ENCODE results near the gene PPFIBP2. TPM values are rescaled to one million over a fixed set of nuclear protein-coding genes. Genes with fewer than 3 reads are reported as not detected.

The PPFIBP2 gene
- total and polyA plus RNA-seq, 2 donors (not counting 1 experiment from before 2014, with no cell fraction given) = 22.3 to 175 TPM

- Histone ChIP-seq H3K27me3 (replicated peaks in 1 of 4; ENCODE audit: control extremely low read depth in 1 of 4, control insufficient read depth in 3 of 4, insufficient read depth in 4 of 4, low read length in 3 of 4) (no peaks in the 10 kb centered on the region), H3K9me3 (ENCODE audit: control extremely low read depth in 1 of 3, control insufficient read depth in 2 of 3, insufficient read depth in 1 of 3, low read length in 2 of 3) (no peaks in the 10 kb centered on the region), H3K27ac (ENCODE audit: low read length in 2 of 2) (peak overlapping the region; percentile 85 to 87), H2AFZ (ENCODE audit: insufficient read depth, low read depth, low read length, poor library complexity, severe bottlenecking) (peak overlapping the region; percentile 29), H4K20me1 (ENCODE audit: control insufficient read depth, insufficient read depth, low read length, poor library complexity, severe bottlenecking) (peaks cover 15% of the 10 kb centered on the region), H3K9ac (ENCODE audit: low read length) (peak overlapping the region; percentile 38), H3K4me1 (ENCODE audit: control insufficient read depth in 2 of 2, insufficient read depth in 2 of 2, low read length in 2 of 2) (peaks cover 75 to 97% of the 10 kb centered on the region in 2 donors), H3K79me2 (ENCODE audit: control insufficient read depth, insufficient read depth, low read length) (peaks cover 75% of the 10 kb centered on the region), H3K36me3 (replicated peaks in 1 of 2; ENCODE audit: control extremely low read depth in 1 of 2, control insufficient read depth in 1 of 2, extremely low read depth in 1 of 2, insufficient read depth in 2 of 2, low read length in 1 of 2) (no peaks in the 10 kb centered on the region), H3K4me2 (replicated peaks; ENCODE audit: low read depth, low read length, poor library complexity, severe bottlenecking) (peak overlapping the region; percentile 60), H3K4me3 (ENCODE audit: control extremely low read depth in 1 of 5, extremely low read depth in 1 of 5, insufficient read depth in 1 of 5, low read depth in 2 of 5, low read length in 4 of 5) (peak overlapping the region in 1 of 5 experiments; percentile 12)
- Mint-ChIP-seq H3K27me3 (no peaks in the 10 kb centered on the region), H3K4me1 (no peaks in the 10 kb centered on the region), H3K9me3 (ENCODE audit: insufficient read depth) (no peaks in the 10 kb centered on the region), H3K27ac (no peak overlapping the region), H3K4me3 (no peak overlapping the region)
- ChIA-PET POLR2A (interaction anchor here (1.0 to 2.9 kb wide), 4 partner anchors 8 to 56 kb away, joined by 4 to 13 read pairs (median 6); no protein-coding TSS in a partner anchor), CTCF (interaction anchor here (1.0 to 3.8 kb wide), 18 partner anchors 9 to 169 kb away, joined by 3 to 36 read pairs (median 5); partner anchors contain the start of gene PPFIBP2)
- intact Hi-C loops (cut with micrococcal nuclease) = loop anchor here (1.0 to 10.0 kb wide), 4 partner anchors 8 to 165 kb away; no protein-coding TSS in a partner anchor
- peak; percentile 77 for ATAC-seq (ENCODE audit: low read depth)
- 46% methylated on average over 12 of the region's 18 CpGs for WGBS (ENCODE audit: insufficient coverage)
- peak; percentile 74 for DNase-seq
- no peak for TF ChIP-seq CTCF (IDR thresholded peaks at IDR 0.05)
These were observed 6.5 kb downstream of the PPFIBP2 start for GRCh38 chr11:7520011-7520942.

GRCh38 chr11:7520981-7521487 is 7.2 kb downstream of the PPFIBP2 start:
- Histone ChIP-seq H3K4me3 (ENCODE audit: control extremely low read depth in 1 of 5, extremely low read depth in 1 of 5, insufficient read depth in 1 of 5, low read depth in 2 of 5, low read length in 4 of 5) (peak overlapping the region in 1 of 5 experiments; percentile 12), H3K4me1 (ENCODE audit: control insufficient read depth in 2 of 2, insufficient read depth in 2 of 2, low read length in 2 of 2) (peaks cover 67 to 90% of the 10 kb centered on the region in 2 donors), H3K79me2 (ENCODE audit: control insufficient read depth, insufficient read depth, low read length) (peaks cover 75% of the 10 kb centered on the region), H3K9ac (ENCODE audit: low read length) (peak overlapping the region; percentile 38), H3K4me2 (replicated peaks; ENCODE audit: low read depth, low read length, poor library complexity, severe bottlenecking) (peak overlapping the region; percentile 60), H3K36me3 (replicated peaks in 1 of 2; ENCODE audit: control extremely low read depth in 1 of 2, control insufficient read depth in 1 of 2, extremely low read depth in 1 of 2, insufficient read depth in 2 of 2, low read length in 1 of 2) (no peaks in the 10 kb centered on the region), H2AFZ (ENCODE audit: insufficient read depth, low read depth, low read length, poor library complexity, severe bottlenecking) (no peak overlapping the region), H3K27ac (ENCODE audit: low read length in 2 of 2) (peak overlapping the region; percentile 85 to 87), H3K27me3 (replicated peaks in 1 of 4; ENCODE audit: control extremely low read depth in 1 of 4, control insufficient read depth in 3 of 4, insufficient read depth in 4 of 4, low read length in 3 of 4) (no peaks in the 10 kb centered on the region), H3K9me3 (ENCODE audit: control extremely low read depth in 1 of 3, control insufficient read depth in 2 of 3, insufficient read depth in 1 of 3, low read length in 2 of 3) (no peaks in the 10 kb centered on the region), H4K20me1 (ENCODE audit: control insufficient read depth, insufficient read depth, low read length, poor library complexity, severe bottlenecking) (peaks cover 15% of the 10 kb centered on the region)
- Mint-ChIP-seq H3K9me3 (ENCODE audit: insufficient read depth) (no peaks in the 10 kb centered on the region), H3K27ac (no peak overlapping the region), H3K4me3 (no peak overlapping the region), H3K4me1 (peaks cover 4% of the 10 kb centered on the region), H3K27me3 (no peaks in the 10 kb centered on the region)
- peak; percentile 57 for ATAC-seq (ENCODE audit: low read depth)
- POLR2A ChIA-PET = interaction anchor here (1.0 to 2.9 kb wide), 4 partner anchors 9 to 55 kb away, joined by 4 to 13 read pairs (median 6); no protein-coding TSS in a partner anchor
- CTCF ChIA-PET = interaction anchor here (1.0 to 3.8 kb wide), 20 partner anchors 8 to 169 kb away, joined by 3 to 36 read pairs (median 5); partner anchors contain the start of gene PPFIBP2
- peak; percentile 79 for DNase-seq
- TF ChIP-seq CTCF (IDR thresholded peaks at IDR 0.05) (no peak), EZH2 (IDR thresholded peaks at IDR 0.05; ENCODE audit: borderline replicate concordance, insufficient read depth, low read depth, low read length, poor library complexity, severe bottlenecking) (no peak)
- intact Hi-C loops (cut with micrococcal nuclease) = loop anchor here (1.0 to 10.0 kb wide), 6 partner anchors 9 to 166 kb away; no protein-coding TSS in a partner anchor
- 0% methylated on average over 1 of the region's 2 CpGs for WGBS (ENCODE audit: insufficient coverage)

Data from B cell (primary cell).